ENCODE results near the gene FXYD1.

The FXYD1 gene

DNA sequence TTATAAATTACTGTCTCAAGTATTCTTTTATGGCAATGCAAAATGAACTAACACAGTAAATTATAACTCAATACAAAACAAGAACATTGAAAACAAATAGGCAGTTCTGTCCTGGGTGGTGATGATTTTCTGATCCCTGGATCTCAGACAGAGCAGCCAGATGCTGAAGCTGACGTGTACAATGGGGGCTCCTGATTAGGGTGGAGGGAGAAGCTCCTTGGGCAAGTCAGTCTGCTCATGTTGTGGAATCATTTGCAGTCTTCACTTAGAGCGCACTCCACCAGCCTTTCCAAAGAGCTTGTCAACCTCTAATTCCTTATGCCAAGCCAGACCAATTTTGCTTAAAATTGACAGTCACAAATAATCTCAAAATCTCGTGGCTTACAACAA lies 37.6 kb downstream of the FXYD1 start:
- Histone ChIP-seq H3K14ac (ENCODE audit: low read length) (no peak overlapping the region), H4K91ac (ENCODE audit: low read depth, low read length, poor library complexity) (no peak overlapping the region), H3K4me2 (ENCODE audit: insufficient read depth, low read length, poor library complexity, severe bottlenecking) (no peak overlapping the region), H3K9me3 (replicated peaks in 1 of 2; ENCODE audit: control insufficient read depth in 2 of 2, insufficient read depth in 1 of 2, low read depth in 1 of 2, low read length in 2 of 2) (peaks cover 0 to 5% of the 10 kb centered on the region in 2 donors), H3K36me3 (replicated peaks in 1 of 2; ENCODE audit: control insufficient read depth in 2 of 2, insufficient read depth in 2 of 2, low read length in 2 of 2) (no peaks in the 10 kb centered on the region), H3K4ac (ENCODE audit: low read length) (no peak overlapping the region), H3K9ac (ENCODE audit: low read depth, low read length, poor library complexity) (no peak overlapping the region), H3K4me3 (ENCODE audit: low read length in 2 of 2) (no peak overlapping the region), H3K27me3 (ENCODE audit: control insufficient read depth in 3 of 3, insufficient read depth in 3 of 3, low read depth in 1 of 3, low read length in 3 of 3) (no peaks in the 10 kb centered on the region), H2BK15ac (ENCODE audit: low read length) (no peak overlapping the region), H2BK5ac (ENCODE audit: low read length) (no peak overlapping the region), H2AK5ac (ENCODE audit: low read depth, low read length) (no peak overlapping the region), H3K79me1 (ENCODE audit: low read depth, low read length) (no peaks in the 10 kb centered on the region), H3K4me1 (ENCODE audit: control insufficient read depth in 2 of 2, insufficient read depth in 1 of 2, low read depth in 1 of 2, low read length in 2 of 2) (no peaks in the 10 kb centered on the region), H3K18ac (ENCODE audit: low read length) (no peak overlapping the region), H2BK12ac (ENCODE audit: low read length) (no peak overlapping the region), H3K23ac (ENCODE audit: low read depth, low read length, poor library complexity) (no peak overlapping the region), H3K27ac (replicated peaks; ENCODE audit: low read length) (no peak overlapping the region), H4K8ac (ENCODE audit: low read depth, low read length) (no peak overlapping the region), H2BK120ac (ENCODE audit: low read depth, low read length) (no peak overlapping the region), H2AFZ (ENCODE audit: low read length) (peak overlapping the region; percentile 20)
- WGBS, 2 donors (ENCODE audit: extremely low coverage in 2 of 2, insufficient read length in 2 of 2, insufficient replicate concordance in 1 of 2), result no CpG with 5 or more reads among the region's 3 CpGs
- DNase-seq (ENCODE audit: low spot score), result no peak

DNA sequence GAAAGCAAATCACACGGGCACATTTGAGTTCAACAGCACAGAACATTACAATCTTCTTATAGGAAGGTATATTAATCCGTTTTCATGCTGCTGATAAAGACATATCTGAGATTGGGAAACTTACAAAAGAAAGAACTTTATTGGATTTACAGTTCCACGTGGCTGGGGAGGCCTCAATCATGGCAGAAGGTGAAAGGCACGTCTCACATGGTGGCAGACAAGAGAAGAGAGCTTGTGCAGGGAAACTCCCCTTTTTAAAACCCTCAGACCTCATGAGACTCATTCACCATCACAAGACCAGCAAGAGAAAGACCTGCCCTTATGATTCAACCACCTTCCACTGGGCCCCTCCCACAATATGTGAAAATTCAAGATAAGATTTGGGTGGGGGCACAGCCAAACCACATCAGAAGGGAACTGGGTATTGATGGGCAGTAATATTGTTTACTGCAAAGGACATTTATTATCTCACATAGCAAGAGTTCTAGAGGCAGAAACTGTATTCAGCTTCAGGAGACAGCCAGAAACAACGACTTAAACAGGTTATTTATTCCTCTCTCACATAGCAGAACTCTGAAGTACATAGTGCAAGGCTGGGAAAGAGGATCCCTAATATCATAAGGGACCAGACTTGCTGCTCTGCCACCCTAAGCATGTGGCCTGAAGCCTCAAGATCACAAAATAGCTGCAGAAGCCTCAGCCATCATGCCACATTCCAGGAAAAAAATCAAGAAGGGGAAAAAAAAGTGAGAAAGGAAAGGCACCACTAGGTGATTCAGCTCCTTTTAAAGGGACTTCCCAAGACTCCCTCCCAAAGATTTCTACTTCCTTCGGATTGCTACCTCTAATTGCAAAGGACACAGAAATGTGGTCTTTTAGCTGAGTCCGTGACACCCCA lies 39.0 kb downstream of the FXYD1 start:
- Histone ChIP-seq H2BK15ac (ENCODE audit: low read length) (no peak overlapping the region), H2BK12ac (ENCODE audit: low read length) (no peak overlapping the region), H3K4me1 (ENCODE audit: control insufficient read depth in 2 of 2, insufficient read depth in 1 of 2, low read depth in 1 of 2, low read length in 2 of 2) (no peaks in the 10 kb centered on the region), H3K27me3 (ENCODE audit: control insufficient read depth in 3 of 3, insufficient read depth in 3 of 3, low read depth in 1 of 3, low read length in 3 of 3) (no peaks in the 10 kb centered on the region), H3K9ac (ENCODE audit: low read depth, low read length, poor library complexity) (no peak overlapping the region), H2BK120ac (ENCODE audit: low read depth, low read length) (no peak overlapping the region), H2BK5ac (ENCODE audit: low read length) (no peak overlapping the region), H3K79me1 (ENCODE audit: low read depth, low read length) (no peaks in the 10 kb centered on the region), H3K4me3 (ENCODE audit: low read length in 2 of 2) (no peak overlapping the region), H4K91ac (ENCODE audit: low read depth, low read length, poor library complexity) (no peak overlapping the region), H3K4ac (ENCODE audit: low read length) (no peak overlapping the region), H3K27ac (replicated peaks; ENCODE audit: low read length) (no peak overlapping the region), H2AFZ (ENCODE audit: low read length) (no peak overlapping the region), H3K14ac (ENCODE audit: low read length) (no peak overlapping the region), H3K18ac (ENCODE audit: low read length) (no peak overlapping the region), H2AK5ac (ENCODE audit: low read depth, low read length) (no peak overlapping the region), H3K36me3 (replicated peaks in 1 of 2; ENCODE audit: control insufficient read depth in 2 of 2, insufficient read depth in 2 of 2, low read length in 2 of 2) (no peaks in the 10 kb centered on the region), H3K23ac (ENCODE audit: low read depth, low read length, poor library complexity) (no peak overlapping the region), H3K9me3 (replicated peaks in 1 of 2; ENCODE audit: control insufficient read depth in 2 of 2, insufficient read depth in 1 of 2, low read depth in 1 of 2, low read length in 2 of 2) (peaks cover 0 to 4% of the 10 kb centered on the region in 2 donors), H4K8ac (ENCODE audit: low read depth, low read length) (no peak overlapping the region), H3K4me2 (ENCODE audit: insufficient read depth, low read length, poor library complexity, severe bottlenecking) (no peak overlapping the region)
- WGBS, 2 donors (ENCODE audit: extremely low coverage in 2 of 2, insufficient read length in 2 of 2, insufficient replicate concordance in 1 of 2), result no CpG with 5 or more reads among the region's 7 CpGs
- DNase-seq (ENCODE audit: low spot score), result no peak

- no peak overlapping the region for H4K8ac ChIP-seq (ENCODE audit: low read depth, low read length)
- no peak overlapping the region for H3K18ac ChIP-seq (ENCODE audit: low read length)
- H2AK5ac ChIP-seq (ENCODE audit: low read depth, low read length), result no peak overlapping the region
- no peak overlapping the region for H3K14ac ChIP-seq (ENCODE audit: low read length)
- H3K9ac ChIP-seq (ENCODE audit: low read depth, low read length, poor library complexity), result no peak overlapping the region
- no peak for DNase-seq (ENCODE audit: low spot score)
- H2AFZ ChIP-seq (ENCODE audit: low read length), result no peak overlapping the region
- H3K79me1 ChIP-seq (ENCODE audit: low read depth, low read length), result no peaks in the 10 kb centered on the region
- no peaks in the 10 kb centered on the region for H3K27me3 ChIP-seq (ENCODE audit: control insufficient read depth in 3 of 3, insufficient read depth in 3 of 3, low read depth in 1 of 3, low read length in 3 of 3)
- H4K91ac ChIP-seq (ENCODE audit: low read depth, low read length, poor library complexity), result no peak overlapping the region
- no peaks in the 10 kb centered on the region for H3K4me1 ChIP-seq (ENCODE audit: control insufficient read depth in 2 of 2, insufficient read depth in 1 of 2, low read depth in 1 of 2, low read length in 2 of 2)
- H3K4me2 ChIP-seq (ENCODE audit: insufficient read depth, low read length, poor library complexity, severe bottlenecking), result no peak overlapping the region
- H3K23ac ChIP-seq (ENCODE audit: low read depth, low read length, poor library complexity), result no peak overlapping the region
- no peak overlapping the region for H2BK5ac ChIP-seq (ENCODE audit: low read length)
- no peak overlapping the region for H2BK120ac ChIP-seq (ENCODE audit: low read depth, low read length)
- H2BK15ac ChIP-seq (ENCODE audit: low read length), result no peak overlapping the region
- H3K4ac ChIP-seq (ENCODE audit: low read length), result no peak overlapping the region
- H3K4me3 ChIP-seq (ENCODE audit: low read length in 2 of 2), result no peak overlapping the region
- no peaks in the 10 kb centered on the region for H3K36me3 ChIP-seq (replicated peaks in 1 of 2; ENCODE audit: control insufficient read depth in 2 of 2, insufficient read depth in 2 of 2, low read length in 2 of 2)
- no peak overlapping the region for H3K27ac ChIP-seq (replicated peaks; ENCODE audit: low read length)
- no peak overlapping the region for H2BK12ac ChIP-seq (ENCODE audit: low read length)
- no CpG with 5 or more reads among the region's 2 CpGs for WGBS, 2 donors (ENCODE audit: extremely low coverage in 2 of 2, insufficient read length in 2 of 2, insufficient replicate concordance in 1 of 2)
- H3K9me3 ChIP-seq (replicated peaks in 1 of 2; ENCODE audit: control insufficient read depth in 2 of 2, insufficient read depth in 1 of 2, low read depth in 1 of 2, low read length in 2 of 2), result no peaks in the 10 kb centered on the region
Observed at GRCh38 chr19:35178701-35179100, 40.1 kb downstream of the FXYD1 start.

GRCh38 chr19:35179830-35180229 lies 41.2 kb downstream of the FXYD1 start:
- DNase-seq (ENCODE audit: low spot score), result no peak
- no CpG with 5 or more reads among the region's 3 CpGs for WGBS, 2 donors (ENCODE audit: extremely low coverage in 2 of 2, insufficient read length in 2 of 2, insufficient replicate concordance in 1 of 2)
- H3K23ac ChIP-seq (ENCODE audit: low read depth, low read length, poor library complexity), result no peak overlapping the region
- H4K91ac ChIP-seq (ENCODE audit: low read depth, low read length, poor library complexity), result no peak overlapping the region
- no peaks in the 10 kb centered on the region for H3K79me1 ChIP-seq (ENCODE audit: low read depth, low read length)
- no peak overlapping the region for H3K4me2 ChIP-seq (ENCODE audit: insufficient read depth, low read length, poor library complexity, severe bottlenecking)
- no peak overlapping the region for H3K18ac ChIP-seq (ENCODE audit: low read length)
- no peak overlapping the region for H4K8ac ChIP-seq (ENCODE audit: low read depth, low read length)
- no peak overlapping the region for H3K9ac ChIP-seq (ENCODE audit: low read depth, low read length, poor library complexity)
- H3K9me3 ChIP-seq (replicated peaks in 1 of 2; ENCODE audit: control insufficient read depth in 2 of 2, insufficient read depth in 1 of 2, low read depth in 1 of 2, low read length in 2 of 2), result no peaks in the 10 kb centered on the region
- no peaks in the 10 kb centered on the region for H3K4me1 ChIP-seq (ENCODE audit: control insufficient read depth in 2 of 2, insufficient read depth in 1 of 2, low read depth in 1 of 2, low read length in 2 of 2)
- no peak overlapping the region for H2BK12ac ChIP-seq (ENCODE audit: low read length)
- H3K36me3 ChIP-seq (replicated peaks in 1 of 2; ENCODE audit: control insufficient read depth in 2 of 2, insufficient read depth in 2 of 2, low read length in 2 of 2), result no peaks in the 10 kb centered on the region
- no peak overlapping the region for H2AFZ ChIP-seq (ENCODE audit: low read length)
- H2BK5ac ChIP-seq (ENCODE audit: low read length), result no peak overlapping the region
- H3K14ac ChIP-seq (ENCODE audit: low read length), result no peak overlapping the region
- no peak overlapping the region for H2AK5ac ChIP-seq (ENCODE audit: low read depth, low read length)
- H3K27ac ChIP-seq (replicated peaks; ENCODE audit: low read length), result no peak overlapping the region
- H2BK15ac ChIP-seq (ENCODE audit: low read length), result no peak overlapping the region
- no peak overlapping the region for H3K4ac ChIP-seq (ENCODE audit: low read length)
- no peak overlapping the region for H3K4me3 ChIP-seq (ENCODE audit: low read length in 2 of 2)
- H3K27me3 ChIP-seq (ENCODE audit: control insufficient read depth in 3 of 3, insufficient read depth in 3 of 3, low read depth in 1 of 3, low read length in 3 of 3), result no peaks in the 10 kb centered on the region
- H2BK120ac ChIP-seq (ENCODE audit: low read depth, low read length), result no peak overlapping the region

All from neuronal stem cell (in vitro differentiated cells).